ENCODE data around the gene DESI1. TPM values are rescaled to one million over a fixed set of nuclear protein-coding genes. Genes with fewer than 3 reads are reported as not detected.

The DESI1 gene
- total RNA-seq, result 25.5 and 26.3 TPM in 2 replicates
- 15.8 TPM for total RNA-seq (2013)
- polyA plus RNA-seq, result 15.2 and 17.3 TPM in 2 replicates
- 12.8 and 14.2 TPM in 2 replicates for polyA minus RNA-seq

GRCh38 chr22:41620589-41621098 is at the start of gene DESI1:
Gene DESI1 (minus strand): TSS chr22:41621043. CDS start chr22:41620839, 204 bp downstream.
- H3K4me2 ChIP-seq (replicated peaks; ENCODE audit: low read depth, low read length, poor library complexity, severe bottlenecking), result peak within 1 kb of the TSS; percentile 95
- intact Hi-C loops (cut with micrococcal nuclease), result loop anchor here (1.0 to 10.0 kb wide), 7 partner anchors 30 to 1578 kb away; partner anchors contain the start of genes ACO2, PHF5A, TEF and TOB2
- H3K4me3 Mint-ChIP-seq, result peak within 1 kb of the TSS; percentile 96
- H3K27ac ChIP-seq (ENCODE audit: low read length in 2 of 2), result peak within 1 kb of the TSS; percentile 95 to 96
- H2AFZ ChIP-seq (ENCODE audit: insufficient read depth, low read depth, low read length, poor library complexity, severe bottlenecking), result peak within 1 kb of the TSS; percentile 98
- H3K36me3 ChIP-seq (replicated peaks in 1 of 2; ENCODE audit: control extremely low read depth in 1 of 2, control insufficient read depth in 1 of 2, extremely low read depth in 1 of 2, insufficient read depth in 2 of 2, low read length in 1 of 2), result peaks cover 0 to 17% of the 10 kb centered on the region in 2 experiments
- peak within 1 kb of the TSS; percentile 68 to 97 (median 89) for H3K4me3 ChIP-seq (ENCODE audit: control extremely low read depth in 1 of 5, extremely low read depth in 1 of 5, insufficient read depth in 1 of 5, low read depth in 2 of 5, low read length in 4 of 5)
- peak; percentile 14 for ATAC-seq (ENCODE audit: low read depth)
- TF ChIP-seq, protein P1, sequence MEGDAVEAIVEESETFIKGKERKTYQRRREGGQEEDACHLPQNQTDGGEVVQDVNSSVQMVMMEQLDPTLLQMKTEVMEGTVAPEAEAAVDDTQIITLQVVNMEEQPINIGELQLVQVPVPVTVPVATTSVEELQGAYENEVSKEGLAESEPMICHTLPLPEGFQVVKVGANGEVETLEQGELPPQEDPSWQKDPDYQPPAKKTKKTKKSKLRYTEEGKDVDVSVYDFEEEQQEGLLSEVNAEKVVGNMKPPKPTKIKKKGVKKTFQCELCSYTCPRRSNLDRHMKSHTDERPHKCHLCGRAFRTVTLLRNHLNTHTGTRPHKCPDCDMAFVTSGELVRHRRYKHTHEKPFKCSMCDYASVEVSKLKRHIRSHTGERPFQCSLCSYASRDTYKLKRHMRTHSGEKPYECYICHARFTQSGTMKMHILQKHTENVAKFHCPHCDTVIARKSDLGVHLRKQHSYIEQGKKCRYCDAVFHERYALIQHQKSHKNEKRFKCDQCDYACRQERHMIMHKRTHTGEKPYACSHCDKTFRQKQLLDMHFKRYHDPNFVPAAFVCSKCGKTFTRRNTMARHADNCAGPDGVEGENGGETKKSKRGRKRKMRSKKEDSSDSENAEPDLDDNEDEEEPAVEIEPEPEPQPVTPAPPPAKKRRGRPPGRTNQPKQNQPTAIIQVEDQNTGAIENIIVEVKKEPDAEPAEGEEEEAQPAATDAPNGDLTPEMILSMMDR (IDR thresholded peaks at IDR 0.05), result no peak
- no peak for TF ChIP-seq EZH2 (IDR thresholded peaks at IDR 0.05; ENCODE audit: borderline replicate concordance, insufficient read depth, low read depth, low read length, poor library complexity, severe bottlenecking)
- no peaks in the 10 kb centered on the region for H3K9me3 ChIP-seq (ENCODE audit: control extremely low read depth in 1 of 3, control insufficient read depth in 2 of 3, insufficient read depth in 1 of 3, low read length in 2 of 3)
- peaks cover 39% of the 10 kb centered on the region for H3K4me1 Mint-ChIP-seq
- ChIA-PET POLR2A (interaction anchor here (0.7 to 2.5 kb wide), 11 partner anchors 31 to 764 kb away, joined by 3 to 10 read pairs (median 3); partner anchors contain the start of genes NDUFA6, PMM1, POLR3H and RBX1), CTCF (interaction anchor here (0.8 to 1.4 kb wide), 5 partner anchors 46 to 240 kb away, joined by 3 to 4 read pairs (median 3); partner anchors contain the start of genes POLR3H and TEF)
- peaks cover 37% of the 10 kb centered on the region for H4K20me1 ChIP-seq (ENCODE audit: control insufficient read depth, insufficient read depth, low read length, poor library complexity, severe bottlenecking)
- DNase-seq, result no peak
- peaks cover 72% of the 10 kb centered on the region for H3K79me2 ChIP-seq (ENCODE audit: control insufficient read depth, insufficient read depth, low read length)
- no peaks in the 10 kb centered on the region for H3K27me3 Mint-ChIP-seq
- peak within 1 kb of the TSS; percentile 94 for H3K27ac Mint-ChIP-seq
- no peaks in the 10 kb centered on the region for H3K27me3 ChIP-seq (replicated peaks in 1 of 4; ENCODE audit: control extremely low read depth in 1 of 4, control insufficient read depth in 3 of 4, insufficient read depth in 4 of 4, low read length in 3 of 4)
- 0% methylated on average over 35 of the region's 40 CpGs for WGBS (ENCODE audit: insufficient coverage)
- peak within 1 kb of the TSS; percentile 96 for H3K9ac ChIP-seq (ENCODE audit: low read length)
- no peaks in the 10 kb centered on the region for H3K9me3 Mint-ChIP-seq (ENCODE audit: insufficient read depth)
- peaks cover 19 to 27% of the 10 kb centered on the region in 2 donors for H3K4me1 ChIP-seq (ENCODE audit: control insufficient read depth in 2 of 2, insufficient read depth in 2 of 2, low read length in 2 of 2)

Measured in B cell (primary cell).